Forelimb muscle (tissue), 1 donor: Measurements from ENCODE around the gene ATL2. TPM values are rescaled to one million over a fixed set of nuclear protein-coding genes. Genes with fewer than 3 reads are reported as not detected.
"Not testable (repeated sequence)": the region's sequence is repeated elsewhere in the genome, so short reads cannot be mapped to it uniquely, and the experiment has no call there.

Experiments
- DNase-seq: peaks from one replicate; pipeline ENCODE4 v3.0.0-alpha.2; 2013; ENCODE audit warnings: low read depth
- polyA plus RNA-seq: library from polyadenylated mRNA; unstranded; fragments of 120-200 nt; gene quantifications from one replicate; pipeline ENCODE4 v1.2.1, GENCODE V29; 2013; ENCODE audit not compliant: insufficient read length

Gene ATL2
- 33.4 TPM for polyA plus RNA-seq

GRCh38 chr2:38377050-38377828 is at the start of gene ATL2:
ATL2 (minus strand) TSS chr2:38377273; CDS start chr2:38377260, 13 bp downstream.
- DNase-seq, result peak; percentile 88

- no peak for DNase-seq
Observed at GRCh38 chr2:38423763-38424162, 46.7 kb upstream of the ATL2 start.

GRCh38 chr2:38421274-38422056 is 44.4 kb upstream of the ATL2 start:
- no peak for DNase-seq

GRCh38 chr2:38419499-38419898 is 42.4 kb upstream of the ATL2 start:
- DNase-seq, result no peak

GRCh38 chr2:38418735-38419134 is 41.7 kb upstream of the ATL2 start:
- DNase-seq, result no peak

- no peak for DNase-seq
Observed at GRCh38 chr2:38417745-38418689, 40.9 kb upstream of the ATL2 start.

- no peak for DNase-seq
Observed at GRCh38 chr2:38416296-38417036, 39.4 kb upstream of the ATL2 start.

GRCh38 chr2:38415728-38416291 is 38.7 kb upstream of the ATL2 start:
- no peak for DNase-seq

GRCh38 chr2:38415023-38415422 is 38.0 kb upstream of the ATL2 start:
- no peak for DNase-seq

GRCh38 chr2:38412235-38412871 is 35.3 kb upstream of the ATL2 start:
- not testable (repeated sequence) for DNase-seq

- DNase-seq, result no peak
Observed at GRCh38 chr2:38409156-38410102, 32.4 kb upstream of the ATL2 start.

- no peak for DNase-seq
Observed at GRCh38 chr2:38407111-38407682, 30.1 kb upstream of the ATL2 start.

GRCh38 chr2:38406597-38407110 is 29.6 kb upstream of the ATL2 start:
- DNase-seq, result no peak

- DNase-seq, result no peak
Observed at GRCh38 chr2:38405917-38406596, 29.0 kb upstream of the ATL2 start.

- DNase-seq, result no peak
Observed at GRCh38 chr2:38400513-38400912, 23.4 kb upstream of the ATL2 start.

GRCh38 chr2:38398739-38399138 is 21.7 kb upstream of the ATL2 start:
- DNase-seq, result no peak

- DNase-seq, result no peak
Observed at GRCh38 chr2:38394903-38395341, 17.8 kb upstream of the ATL2 start.

- no peak for DNase-seq
Observed at GRCh38 chr2:38394041-38394440, 17.0 kb upstream of the ATL2 start.
